NCI-H510A (cell line): ENCODE measurements around the gene FAM90A26.
"Not testable (repeated sequence)": the region's sequence is repeated elsewhere in the genome, so short reads cannot be mapped to it uniquely, and the experiment has no call there.

ENCODE experiments used
- DNase-seq: peaks from one replicate; lab custom pipeline; 2025; lab: John Stamatoyannopoulos, UW

FAM90A26 gene, protein sequence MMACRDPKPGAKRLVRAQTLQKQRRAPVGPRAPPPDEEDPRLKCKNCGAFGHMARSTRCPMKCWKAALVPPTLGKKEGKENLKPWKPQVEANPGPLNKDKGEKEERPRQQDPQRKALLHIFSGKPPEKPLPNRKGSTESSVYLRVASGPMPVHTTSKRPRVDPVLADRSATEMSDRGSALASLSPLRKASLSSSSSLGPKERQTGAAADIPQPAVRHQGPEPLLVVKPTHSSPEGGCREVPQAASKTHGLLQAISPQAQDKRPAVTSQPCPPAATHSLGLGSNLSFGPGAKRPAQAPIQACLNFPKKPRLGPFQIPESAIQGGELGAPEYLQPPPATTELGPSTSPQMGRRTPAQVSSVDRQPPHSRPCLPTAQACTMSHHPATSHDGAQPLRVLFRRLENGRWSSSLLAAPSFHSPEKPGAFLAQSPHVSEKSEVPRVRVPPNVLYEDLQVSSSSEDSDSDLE

DNA sequence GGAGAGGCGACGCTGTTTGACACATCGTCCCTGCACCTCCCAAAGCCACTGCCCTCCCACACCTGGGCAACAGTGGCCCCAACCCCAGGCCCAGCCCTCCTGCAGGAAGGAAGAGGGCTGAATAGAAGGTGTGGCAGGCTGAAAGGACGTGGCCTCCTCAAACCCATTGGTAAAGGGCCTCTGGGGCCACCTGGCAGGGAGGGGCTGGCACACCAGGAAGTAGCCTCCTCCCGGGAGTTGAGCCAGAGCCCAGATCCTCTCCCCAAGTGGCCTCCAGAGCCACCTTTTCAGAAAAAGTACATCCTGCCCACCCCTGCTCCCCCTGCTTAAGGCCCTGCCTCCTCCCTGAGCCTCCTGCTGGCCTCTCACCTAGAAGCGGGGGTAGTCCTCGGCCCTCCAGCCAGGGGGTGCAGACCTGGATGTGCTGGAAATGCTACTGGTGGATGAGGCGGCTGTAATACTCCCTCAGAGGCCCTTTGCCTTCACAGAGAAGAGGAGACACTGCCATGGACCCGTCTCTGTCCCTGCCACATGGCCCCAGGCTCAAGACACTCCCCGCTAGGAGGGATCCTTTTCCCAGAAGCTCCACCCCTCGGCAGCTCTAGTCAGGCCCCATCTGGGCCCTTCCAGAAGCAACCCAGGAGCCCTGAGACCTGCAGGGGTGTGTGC is at the start of gene FAM90A26:
TSS of gene FAM90A26 (plus strand) at position 619 of the 669 bp plus-strand sequence. CDS start 2,764 bp downstream, outside the sequence.
- not testable (repeated sequence) for DNase-seq

DNA sequence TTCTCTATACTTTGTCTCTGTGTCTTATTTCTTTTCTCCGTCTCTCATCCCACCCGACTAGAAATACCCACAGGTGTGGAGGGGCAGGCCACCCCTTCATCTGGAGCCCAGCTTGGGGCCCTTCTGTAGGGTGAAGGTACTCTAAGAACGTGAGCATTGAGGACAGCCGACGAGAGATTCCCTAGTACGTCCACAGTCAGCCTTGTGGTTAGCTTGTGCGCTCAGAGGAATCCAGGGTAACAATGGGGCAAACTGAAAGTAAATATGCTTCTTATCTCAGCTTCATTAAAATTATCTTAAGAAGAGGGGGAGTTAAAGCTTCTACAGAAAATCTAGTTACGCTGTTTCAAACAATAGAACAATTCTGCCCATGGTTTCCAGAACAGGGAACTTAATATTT is 47.5 kb upstream of the FAM90A26 start:
- not testable (repeated sequence) for DNase-seq

DNA sequence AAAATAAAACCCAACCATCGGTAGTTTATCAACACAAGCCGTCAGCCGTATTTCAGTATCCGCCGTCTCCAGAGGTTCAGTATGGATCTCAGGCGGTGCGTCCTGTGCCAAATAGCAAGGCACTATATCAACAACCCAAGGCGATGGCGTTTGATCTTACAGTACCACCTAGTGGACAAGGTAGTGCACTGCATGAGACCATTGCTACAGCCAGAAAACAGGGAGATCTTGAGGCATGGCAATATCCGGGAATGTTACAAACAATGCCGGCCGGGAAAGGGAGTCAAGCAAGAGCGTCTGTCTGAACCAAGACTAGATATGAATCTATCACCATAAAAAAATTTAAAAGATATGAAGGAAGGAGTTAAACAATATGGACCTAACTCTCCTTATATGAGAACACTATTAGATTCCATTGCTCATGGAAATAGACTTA is 46.6 kb upstream of the FAM90A26 start:
- DNase-seq, result not testable (repeated sequence)

DNA sequence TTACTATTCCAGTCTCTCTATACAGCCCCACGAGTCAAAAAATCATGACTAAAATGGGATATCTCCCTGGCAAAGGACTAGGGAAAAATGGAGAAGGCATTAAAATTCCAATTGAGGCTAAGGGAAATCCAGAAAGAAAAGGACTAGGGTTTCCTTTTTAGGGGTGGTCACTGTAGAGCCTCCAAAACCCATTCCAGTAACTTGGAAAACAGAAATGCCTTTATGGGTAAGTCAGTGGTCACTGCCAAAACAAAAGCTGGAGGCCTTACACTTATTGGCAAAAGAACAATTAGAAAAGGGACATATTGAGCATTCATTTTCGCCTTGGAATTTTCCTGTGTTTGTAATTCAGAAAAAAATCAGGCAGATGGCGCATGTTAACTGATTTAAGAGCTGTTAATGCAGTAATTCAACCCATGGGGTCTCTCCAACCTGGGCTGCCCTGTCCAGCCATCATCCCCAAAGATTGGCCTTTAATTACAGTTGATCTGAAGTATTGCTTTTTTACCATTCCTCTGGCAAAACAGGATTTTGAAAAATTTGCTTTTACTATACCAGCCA is 44.5 kb upstream of the FAM90A26 start:
- DNase-seq, result not testable (repeated sequence)

DNA sequence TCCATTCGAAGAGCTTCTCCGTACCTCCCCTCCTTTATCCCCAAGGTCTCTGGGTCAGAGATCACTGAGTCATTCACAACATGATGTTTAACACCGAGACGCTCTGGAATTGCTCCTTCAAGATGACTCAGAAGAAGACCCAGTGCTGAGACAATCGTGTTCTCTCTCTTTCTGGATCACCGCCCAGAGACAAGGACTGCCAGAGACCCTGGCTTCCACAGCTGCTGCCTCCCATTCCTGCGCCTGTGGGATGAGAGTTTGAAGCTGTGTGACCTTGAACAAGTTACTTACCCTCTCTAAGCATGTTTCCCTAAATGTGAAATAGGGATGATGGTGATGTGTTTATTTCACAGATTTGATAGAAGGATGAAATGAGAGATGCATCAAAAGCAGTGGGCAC is 38.8 kb upstream of the FAM90A26 start:
- DNase-seq, result not testable (repeated sequence)

DNA sequence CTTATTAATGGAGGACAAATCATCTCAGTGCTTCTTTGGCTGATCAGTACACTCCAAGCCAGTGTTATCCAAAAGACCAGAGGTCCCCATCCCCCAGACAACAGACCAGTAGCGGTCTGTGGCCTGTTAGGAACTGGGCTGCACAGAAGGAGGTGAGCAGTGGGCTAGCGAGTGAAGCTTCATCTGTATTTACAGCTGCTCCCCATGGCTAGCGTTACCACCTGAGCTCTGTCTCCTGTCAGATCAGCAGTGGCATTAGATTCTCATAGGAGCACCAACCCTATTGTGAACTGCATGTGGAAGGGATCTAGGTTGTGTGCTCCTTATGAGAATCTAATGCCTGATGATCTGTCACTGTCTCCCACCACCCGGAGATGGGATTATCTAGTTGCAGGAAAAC is 37.4 kb upstream of the FAM90A26 start:
- DNase-seq, result not testable (repeated sequence)

DNA sequence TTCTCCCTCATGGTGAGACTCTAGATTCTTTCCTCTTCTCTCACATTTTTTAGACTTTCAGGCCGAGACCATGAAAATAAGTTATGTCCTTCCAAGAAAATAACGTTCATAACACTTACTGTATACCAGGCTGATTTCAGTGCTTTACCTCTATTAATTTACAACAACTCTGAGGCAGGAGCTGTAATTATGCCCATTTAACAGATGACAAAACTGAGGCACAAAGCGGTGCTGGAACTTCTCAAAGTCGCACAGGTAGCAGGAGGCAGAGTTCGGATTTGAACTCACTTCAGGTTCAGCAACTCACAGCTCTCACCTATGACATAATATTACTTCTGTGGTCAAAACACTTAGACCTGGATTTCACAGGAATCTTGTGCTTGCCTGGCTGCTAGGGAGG is 36.2 kb upstream of the FAM90A26 start:
- DNase-seq, result not testable (repeated sequence)

DNA sequence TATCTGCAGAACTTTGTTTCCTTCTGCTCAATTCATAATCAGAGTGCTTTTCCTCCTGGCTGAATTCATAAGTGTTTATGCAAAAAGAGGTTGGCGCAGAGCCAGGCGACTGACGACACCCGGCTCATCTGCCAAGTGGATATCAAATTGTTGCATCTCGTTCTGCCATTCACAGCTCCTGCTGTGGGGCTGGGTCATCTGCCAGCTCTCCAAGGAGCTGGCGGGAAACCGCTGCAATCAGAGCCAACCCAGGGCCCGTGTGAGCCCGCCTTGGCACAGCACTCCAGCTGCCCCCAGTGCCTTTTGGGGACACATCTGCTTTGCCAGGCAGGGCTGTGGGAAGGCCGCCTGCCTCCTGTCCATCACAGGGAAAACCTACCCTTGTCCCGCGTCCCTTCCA is 35.7 kb upstream of the FAM90A26 start:
- DNase-seq, result not testable (repeated sequence)

DNA sequence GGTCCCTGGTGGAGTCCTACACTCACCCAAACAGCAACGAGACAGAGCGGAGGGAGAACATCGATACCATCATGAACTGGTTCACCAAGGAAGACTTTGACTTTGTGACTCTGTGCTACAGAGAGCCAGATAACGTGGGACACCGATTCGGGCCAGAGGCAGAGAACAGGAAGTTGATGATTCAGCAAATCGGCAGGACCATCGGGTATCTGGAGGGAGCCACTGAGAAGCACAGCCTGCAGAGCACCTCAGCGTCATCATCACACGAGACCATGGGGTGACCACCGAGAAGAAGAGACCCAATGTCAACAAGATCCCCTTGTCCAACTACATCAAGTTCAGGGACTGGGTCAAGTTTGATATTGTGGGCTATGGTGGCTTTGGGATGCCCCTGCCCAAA is 29.2 kb upstream of the FAM90A26 start:
- not testable (repeated sequence) for DNase-seq

DNA sequence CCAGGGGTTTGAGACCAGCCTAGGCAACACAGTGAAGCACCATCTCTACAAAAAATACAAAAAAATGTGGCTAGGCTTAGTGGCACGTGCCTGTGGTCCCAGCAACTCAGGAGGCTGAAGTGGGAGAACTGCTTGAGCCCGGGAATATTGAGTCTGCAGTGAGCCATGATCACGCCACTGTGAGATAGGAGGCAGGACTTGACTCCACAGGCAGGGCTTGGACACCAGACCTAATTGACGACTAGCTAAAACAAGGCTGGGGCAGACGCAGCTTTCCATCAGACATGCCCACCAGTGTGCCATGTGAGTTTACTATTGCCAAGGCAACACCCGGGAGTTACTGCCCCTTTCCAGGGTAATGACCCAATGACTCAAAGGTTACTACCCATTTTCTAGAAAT is 27.4 kb upstream of the FAM90A26 start:
- not testable (repeated sequence) for DNase-seq

DNA sequence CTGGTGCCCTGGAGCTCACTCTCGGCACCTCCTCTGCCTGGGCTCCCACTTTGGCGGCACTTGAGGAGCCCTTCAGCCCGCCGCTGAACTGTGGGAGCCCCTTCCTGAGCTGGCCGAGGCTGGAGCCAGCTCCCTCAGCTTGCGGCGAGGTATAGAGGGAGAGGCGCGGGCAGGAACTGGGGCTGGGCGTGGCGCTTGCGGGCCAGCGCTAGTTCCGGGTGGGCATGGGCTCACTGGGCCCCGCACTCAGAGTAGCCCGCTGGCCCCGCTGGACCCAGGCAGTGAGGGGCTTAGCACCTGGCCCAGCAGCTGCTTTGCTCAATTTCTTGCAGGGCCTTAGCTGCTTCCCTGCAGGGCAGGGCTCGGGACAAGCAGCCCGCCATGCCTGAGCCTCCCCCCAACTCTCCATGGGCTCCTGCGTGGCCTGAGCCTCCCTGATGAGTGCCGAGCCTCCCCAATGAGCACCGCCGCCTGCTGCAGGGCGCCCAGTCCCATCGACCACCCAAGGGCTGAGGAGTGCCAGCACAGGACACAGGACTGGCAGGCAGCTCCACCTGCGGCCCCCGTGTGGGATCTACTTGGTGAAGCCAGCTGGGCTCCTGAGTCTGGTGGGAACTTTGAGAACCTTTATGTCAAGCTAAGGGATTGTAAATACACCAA is 26.7 kb upstream of the FAM90A26 start:
- no peak for DNase-seq

DNA sequence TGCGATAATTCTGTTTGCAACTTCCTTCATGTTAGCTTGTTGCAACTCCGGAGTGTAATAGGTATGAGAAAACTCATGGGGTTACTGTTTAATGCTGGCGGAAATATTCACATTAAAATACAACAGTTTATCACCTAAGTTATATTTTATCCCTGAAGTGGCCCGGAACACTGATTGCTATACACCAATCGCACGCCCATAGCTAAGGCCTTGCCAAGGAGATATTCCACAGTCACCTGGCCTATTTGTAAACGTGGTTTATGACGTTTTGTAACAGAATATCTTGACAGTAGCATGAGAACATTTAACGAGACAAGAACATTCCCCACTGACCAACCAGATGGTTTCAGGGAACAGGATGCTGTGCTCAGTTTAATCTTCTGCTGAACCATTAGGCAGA is 23.2 kb upstream of the FAM90A26 start:
- no peak for DNase-seq

DNA sequence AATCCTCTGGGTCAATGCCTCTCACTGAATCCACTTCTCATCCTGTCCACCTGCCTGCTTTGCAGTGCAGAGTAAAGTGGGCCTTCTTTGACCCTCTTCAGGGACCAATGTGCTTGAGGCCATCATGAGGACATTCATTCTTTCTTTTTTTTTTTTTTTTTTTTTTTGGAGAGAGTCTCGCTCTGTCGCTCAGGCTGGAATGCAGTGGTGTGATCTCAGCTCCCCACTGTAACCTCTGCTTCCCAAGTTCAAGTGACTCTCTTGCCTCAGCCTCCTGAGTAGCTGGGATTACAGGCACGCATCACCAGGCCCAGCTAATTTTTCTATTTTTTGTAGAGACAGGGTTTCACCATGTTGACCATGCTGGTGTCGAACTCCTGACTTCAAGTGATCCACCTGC is 22.8 kb upstream of the FAM90A26 start:
- not testable (repeated sequence) for DNase-seq

DNA sequence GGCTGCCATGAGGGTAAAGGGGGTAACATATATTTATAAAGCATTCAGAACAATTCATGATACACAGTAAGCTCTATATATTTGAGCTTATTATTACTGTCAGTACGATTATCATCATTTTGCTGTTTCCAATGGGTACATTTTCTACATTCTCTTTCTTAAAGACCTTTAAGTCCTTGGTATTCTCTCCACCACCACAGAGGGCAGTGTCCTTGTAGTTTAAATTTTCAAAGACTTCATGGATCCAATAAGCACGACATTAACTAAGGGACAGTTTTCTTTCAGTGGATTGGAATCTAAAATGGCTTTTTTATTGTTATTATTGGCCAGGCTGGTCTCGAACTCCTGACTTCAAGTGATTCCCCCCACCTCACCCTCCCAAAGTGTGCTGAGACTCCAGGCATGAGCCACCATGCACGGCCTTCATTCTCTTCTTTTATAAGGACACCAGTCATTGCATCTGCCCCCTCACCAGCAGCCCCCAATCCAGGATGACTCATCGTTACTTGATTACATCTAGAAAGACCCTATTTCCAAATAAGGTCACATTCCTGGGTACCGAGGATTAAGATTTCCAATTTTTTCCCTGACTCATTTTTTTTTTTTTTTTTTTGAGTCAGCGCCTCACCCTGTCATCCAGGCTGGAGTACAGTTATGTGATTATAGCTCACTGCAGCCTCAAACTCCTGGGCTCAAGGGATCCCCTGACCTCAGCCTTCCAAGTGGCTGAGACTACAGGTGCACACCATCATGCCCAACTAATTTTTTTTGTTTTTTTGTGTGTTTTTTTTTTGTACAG is 21.4 kb upstream of the FAM90A26 start:
- not testable (repeated sequence) for DNase-seq

DNA sequence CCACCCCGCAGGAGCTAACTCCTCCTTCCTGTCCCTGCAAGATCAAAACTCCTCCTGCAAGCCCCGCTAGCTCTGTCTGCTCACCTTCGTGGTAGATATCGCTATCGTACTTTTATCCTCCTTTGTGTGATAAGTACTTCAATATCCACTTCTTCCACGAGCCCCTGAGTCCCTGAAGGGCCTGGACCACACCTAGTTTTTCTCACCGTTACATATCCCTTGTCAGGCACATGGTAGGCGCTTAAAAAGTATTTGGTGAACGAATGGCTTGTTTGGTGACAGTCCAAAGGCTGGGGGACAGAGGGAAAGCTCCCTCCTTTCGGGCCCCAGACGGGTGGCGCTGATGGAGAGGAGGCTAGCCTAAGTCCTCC is 18.4 kb upstream of the FAM90A26 start:
- DNase-seq, result not testable (repeated sequence)

DNA sequence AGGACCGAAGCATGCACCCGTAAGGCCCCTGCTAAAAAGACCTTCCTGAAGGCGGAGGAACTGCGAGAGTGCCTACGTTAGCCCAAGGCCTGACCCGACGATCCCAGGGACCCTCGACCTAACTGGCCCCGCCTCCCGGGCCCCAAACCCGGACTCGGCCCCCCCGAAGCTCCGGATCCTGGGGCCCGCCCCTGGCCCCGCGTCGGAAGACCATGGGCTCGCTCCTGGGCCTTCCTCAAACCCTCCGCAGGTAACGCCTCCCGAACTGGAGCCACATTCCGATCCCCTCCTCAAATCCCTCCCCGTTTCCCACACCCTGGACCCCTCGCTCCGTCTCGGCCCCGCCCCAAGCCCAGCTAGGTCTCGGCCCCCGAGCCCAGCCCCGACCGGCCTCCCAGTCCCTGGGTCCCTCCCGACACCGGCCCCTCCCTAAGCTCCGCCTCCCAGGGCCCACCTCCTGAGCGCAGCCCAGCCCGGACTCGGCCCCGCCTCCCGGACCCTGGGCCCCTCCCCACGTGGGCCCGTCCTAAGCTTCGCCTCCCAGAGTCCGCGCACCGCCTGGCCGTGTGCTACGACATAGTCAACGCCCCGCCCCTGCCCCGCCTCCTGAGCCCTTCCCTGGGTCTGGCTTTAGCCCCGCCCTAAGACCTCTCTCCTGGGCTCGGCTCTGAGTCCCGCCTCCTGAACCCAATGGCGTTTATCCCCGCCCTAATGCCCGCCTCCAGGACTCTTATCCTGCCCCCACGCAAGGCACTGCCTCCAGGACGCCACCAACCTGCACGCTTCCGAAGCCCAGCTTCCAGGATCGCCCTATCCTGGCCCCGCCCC is 17.8 kb upstream of the FAM90A26 start:
- DNase-seq, result not testable (repeated sequence)

DNA sequence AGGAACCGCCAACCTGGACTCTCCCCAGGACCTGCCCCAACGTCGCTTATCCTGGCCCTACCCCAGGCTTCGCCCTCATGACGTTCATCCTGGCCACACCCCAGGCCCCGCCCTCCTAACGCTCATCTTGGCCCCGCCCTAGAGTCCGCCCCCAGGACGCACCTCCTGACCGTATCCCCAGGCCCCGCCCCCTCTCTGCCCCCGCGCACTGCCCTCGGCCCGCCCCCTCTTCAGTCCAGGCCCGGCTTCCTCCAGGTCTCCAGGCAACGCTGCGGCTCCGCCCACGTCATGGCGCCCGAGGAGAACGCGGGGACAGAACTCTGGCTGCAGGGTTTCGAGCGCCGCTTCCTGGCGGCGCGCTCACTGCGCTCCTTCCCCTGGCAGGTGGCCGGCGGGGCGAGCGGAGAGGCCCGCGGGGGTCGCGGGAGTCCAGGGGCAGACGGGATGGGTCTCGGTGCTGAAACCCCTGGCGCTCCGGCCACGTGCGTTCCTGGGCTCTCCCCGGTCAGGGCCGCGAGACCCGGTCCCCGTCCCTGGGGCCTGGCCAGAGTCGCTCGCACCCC is 17.1 kb upstream of the FAM90A26 start:
- DNase-seq, result not testable (repeated sequence)

DNA sequence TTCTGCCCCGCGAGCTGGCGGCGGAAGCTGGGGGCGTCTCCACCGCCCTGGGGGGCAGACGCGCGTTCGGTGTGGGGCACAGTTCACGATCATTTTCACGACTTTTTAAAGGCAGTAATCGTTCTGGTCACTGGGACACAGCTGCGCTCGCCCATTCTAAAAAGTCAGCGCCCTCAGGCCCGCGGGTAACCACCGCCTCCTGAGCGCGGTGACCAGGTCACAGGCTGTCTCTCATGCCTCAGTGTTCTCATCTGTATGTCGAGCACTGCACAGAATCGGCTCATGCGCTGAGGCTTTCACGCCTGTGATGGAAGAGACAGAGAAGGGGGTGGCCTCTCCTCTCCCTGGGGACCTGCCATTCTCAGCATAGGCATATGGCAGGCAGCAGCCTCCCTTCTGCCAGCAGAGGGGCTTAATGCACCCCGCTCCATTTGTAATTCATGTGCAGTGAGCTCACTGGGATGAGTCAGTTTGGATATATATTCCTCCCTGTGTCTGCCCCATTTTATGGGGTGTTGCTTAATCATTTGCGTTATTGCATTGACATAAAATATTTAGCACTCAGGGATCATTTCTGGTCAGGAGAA is 16.5 kb upstream of the FAM90A26 start:
- DNase-seq, result not testable (repeated sequence)

DNA sequence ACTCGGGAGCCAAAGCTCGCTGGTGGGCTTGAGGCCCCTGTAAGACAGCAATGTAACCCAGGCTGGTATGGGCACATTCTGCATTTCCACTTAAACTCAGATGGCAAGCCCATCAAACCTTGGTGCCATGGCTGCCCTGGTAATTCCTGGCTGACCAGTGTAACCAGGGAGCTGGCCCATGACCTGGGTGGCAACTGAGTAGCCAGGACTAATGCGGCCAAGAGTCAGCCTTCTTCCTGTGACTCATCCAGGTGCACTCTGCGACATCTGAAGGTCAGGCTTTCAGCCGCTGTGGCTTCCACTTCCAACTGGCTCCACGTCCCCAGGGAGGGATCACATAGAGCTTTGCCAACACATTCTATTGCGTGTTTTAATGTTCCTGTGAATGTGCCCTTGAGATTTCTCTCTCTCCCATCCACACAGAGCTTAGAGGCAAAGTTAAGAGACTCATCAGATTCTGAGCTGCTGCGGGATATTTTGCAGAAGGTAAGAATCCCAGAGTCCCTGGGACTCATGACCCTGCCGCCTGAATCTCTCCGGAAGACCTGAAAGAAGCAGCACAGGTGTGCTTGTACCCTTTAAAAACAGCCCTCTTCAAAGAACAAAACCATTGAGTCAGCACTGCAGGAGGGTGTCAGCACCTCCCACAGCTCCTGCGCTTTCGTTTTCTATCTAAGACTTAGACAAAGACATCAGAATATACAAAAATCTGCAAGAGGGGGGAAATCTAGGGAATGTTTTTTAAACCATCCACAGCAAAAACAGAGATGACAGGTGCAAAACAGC is 14.9 kb upstream of the FAM90A26 start:
- DNase-seq, result not testable (repeated sequence)
